ENCODE measurements around the gene ETV1.

The ETV1 gene

GRCh38 chr7:13878154-13878553 is 111.3 kb downstream of the ETV1 start:
- no peak for DNase-seq

- no peak for DNase-seq
Measured at GRCh38 chr7:13875496-13876074, 113.9 kb downstream of the ETV1 start.

- DNase-seq: no peak
Measured at GRCh38 chr7:13874783-13875182, 114.7 kb downstream of the ETV1 start.

GRCh38 chr7:13872709-13873108 is 116.8 kb downstream of the ETV1 start:
- peak; percentile 31 for DNase-seq

- no peak for DNase-seq
Measured at GRCh38 chr7:13871008-13871407, 118.5 kb downstream of the ETV1 start.

GRCh38 chr7:13860734-13861133 is 128.7 kb downstream of the ETV1 start:
- no peak for DNase-seq

GRCh38 chr7:13856012-13856411 is 133.5 kb downstream of the ETV1 start:
- no peak for DNase-seq

- DNase-seq: no peak
Measured at GRCh38 chr7:13852281-13852968, 137.0 kb downstream of the ETV1 start.

- peak; percentile 36 for DNase-seq
Measured at GRCh38 chr7:13851736-13852135, 137.7 kb downstream of the ETV1 start.

GRCh38 chr7:13850185-13850752 is 139.2 kb downstream of the ETV1 start:
- peak; percentile 67 for DNase-seq

GRCh38 chr7:13849163-13849892 is 140.1 kb downstream of the ETV1 start:
- DNase-seq: no peak

GRCh38 chr7:13848681-13849131 is 140.8 kb downstream of the ETV1 start:
- no peak for DNase-seq

GRCh38 chr7:13846386-13846785 is 143.1 kb downstream of the ETV1 start:
- DNase-seq: no peak

GRCh38 chr7:13845601-13846000 is 143.9 kb downstream of the ETV1 start:
- no peak for DNase-seq

- DNase-seq: no peak
Measured at GRCh38 chr7:13844954-13845353, 144.5 kb downstream of the ETV1 start.

- no peak for DNase-seq
Measured at GRCh38 chr7:13841284-13841683, 148.2 kb downstream of the ETV1 start.
